Keratinocyte (primary cell): ENCODE results near the gene CDKN2B.

Experiments
- EZH2 ChIP-seq: IDR thresholded peaks from one replicate; pipeline ENCODE4 v1.6.1; 2012; ENCODE audit warnings: inconsistent platforms, mild to moderate bottlenecking, low read length, moderate library complexity
- TF ChIP-seq, protein P1 (sequence below), 3 experiments: IDR thresholded peaks in 1 of 3; conservative IDR thresholded peaks in 1 of 3; optimal IDR thresholded peaks in 1 of 3; 2 replicates in 2 of 3; 3 replicates in 1 of 3; pipeline versions ENCODE3 to v1.5.1; 2011; ENCODE audit warnings: low read length in 3 of 3, mild to moderate bottlenecking in 3 of 3, moderate library complexity in 2 of 3, control low read depth in 1 of 3, inconsistent platforms in 1 of 3; ENCODE audit not compliant: insufficient read depth in 2 of 3; ENCODE audit errors: extremely low read depth in 1 of 3

DNA sequence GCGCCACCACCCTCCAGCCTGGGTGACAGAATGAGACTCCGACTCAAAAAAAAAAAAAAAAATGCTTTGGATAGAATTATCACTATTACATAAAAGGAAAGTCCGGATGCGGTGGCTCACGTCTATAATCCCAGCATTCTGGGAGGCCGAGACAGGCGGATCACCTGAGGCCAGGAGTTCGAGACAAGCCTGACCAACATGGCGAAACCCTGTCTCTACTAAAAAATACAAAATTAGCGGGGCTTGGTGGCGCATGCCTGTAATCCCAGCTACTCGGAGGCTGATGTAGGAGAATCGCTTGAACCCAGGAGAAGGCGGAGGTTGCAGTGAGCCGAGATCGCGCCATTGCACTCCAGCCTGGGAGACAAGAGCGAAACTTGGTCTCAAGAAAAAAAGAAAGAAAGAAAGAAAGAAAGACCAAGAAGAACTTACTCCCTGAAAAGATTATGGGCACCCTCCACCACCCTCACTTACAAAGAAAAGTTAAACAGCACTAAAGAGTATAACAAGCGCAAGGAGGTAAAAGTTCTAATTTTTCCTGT, 32.7 kb downstream of the CDKN2B start:
- TF ChIP-seq, protein P1, sequence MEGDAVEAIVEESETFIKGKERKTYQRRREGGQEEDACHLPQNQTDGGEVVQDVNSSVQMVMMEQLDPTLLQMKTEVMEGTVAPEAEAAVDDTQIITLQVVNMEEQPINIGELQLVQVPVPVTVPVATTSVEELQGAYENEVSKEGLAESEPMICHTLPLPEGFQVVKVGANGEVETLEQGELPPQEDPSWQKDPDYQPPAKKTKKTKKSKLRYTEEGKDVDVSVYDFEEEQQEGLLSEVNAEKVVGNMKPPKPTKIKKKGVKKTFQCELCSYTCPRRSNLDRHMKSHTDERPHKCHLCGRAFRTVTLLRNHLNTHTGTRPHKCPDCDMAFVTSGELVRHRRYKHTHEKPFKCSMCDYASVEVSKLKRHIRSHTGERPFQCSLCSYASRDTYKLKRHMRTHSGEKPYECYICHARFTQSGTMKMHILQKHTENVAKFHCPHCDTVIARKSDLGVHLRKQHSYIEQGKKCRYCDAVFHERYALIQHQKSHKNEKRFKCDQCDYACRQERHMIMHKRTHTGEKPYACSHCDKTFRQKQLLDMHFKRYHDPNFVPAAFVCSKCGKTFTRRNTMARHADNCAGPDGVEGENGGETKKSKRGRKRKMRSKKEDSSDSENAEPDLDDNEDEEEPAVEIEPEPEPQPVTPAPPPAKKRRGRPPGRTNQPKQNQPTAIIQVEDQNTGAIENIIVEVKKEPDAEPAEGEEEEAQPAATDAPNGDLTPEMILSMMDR (optimal IDR thresholded peaks at IDR 0.05 in 1 of 3, IDR thresholded peaks at IDR 0.05 in 1 of 3, conservative IDR thresholded peaks at IDR 0.05 in 1 of 3; ENCODE audit: extremely low read depth in 1 of 3, insufficient read depth in 2 of 3, low read length in 3 of 3) = no peak
- TF ChIP-seq EZH2 = no peak
